ENCODE results near the gene TAOK3.

TAOK3 gene

GRCh38 chr12:118328486-118329330, 44.0 kb downstream of the TAOK3 start:
- H3K4me3 ChIP-seq (ENCODE audit: low read depth, low read length), result no peak overlapping the region
- no peak for DNase-seq (ENCODE audit: low read depth)
- TF ChIP-seq CTCF (IDR thresholded peaks at IDR 0.05; ENCODE audit: low read depth, low read length, missing control alignments), result no peak

GRCh38 chr12:118327391-118327790, 45.3 kb downstream of the TAOK3 start:
- no peak overlapping the region for H3K4me3 ChIP-seq (ENCODE audit: low read depth, low read length)
- DNase-seq (ENCODE audit: low read depth), result no peak
- TF ChIP-seq CTCF (IDR thresholded peaks at IDR 0.05; ENCODE audit: low read depth, low read length, missing control alignments), result no peak

- H3K4me3 ChIP-seq (ENCODE audit: low read depth, low read length), result no peak overlapping the region
- DNase-seq (ENCODE audit: low read depth), result no peak
- TF ChIP-seq CTCF (IDR thresholded peaks at IDR 0.05; ENCODE audit: low read depth, low read length, missing control alignments), result no peak
These were observed 45.7 kb downstream of the TAOK3 start for GRCh38 chr12:118326991-118327390.

GRCh38 chr12:118325081-118325480, 47.6 kb downstream of the TAOK3 start:
- H3K4me3 ChIP-seq (ENCODE audit: low read depth, low read length), result no peak overlapping the region
- no peak for TF ChIP-seq CTCF (IDR thresholded peaks at IDR 0.05; ENCODE audit: low read depth, low read length, missing control alignments)
- no peak for DNase-seq (ENCODE audit: low read depth)

- no peak overlapping the region for H3K4me3 ChIP-seq (ENCODE audit: low read depth, low read length)
- TF ChIP-seq CTCF (IDR thresholded peaks at IDR 0.05; ENCODE audit: low read depth, low read length, missing control alignments), result no peak
- no peak for DNase-seq (ENCODE audit: low read depth)
These were observed 53.1 kb downstream of the TAOK3 start for GRCh38 chr12:118319627-118320026.

GRCh38 chr12:118318744-118319143, 54.0 kb downstream of the TAOK3 start:
- no peak overlapping the region for H3K4me3 ChIP-seq (ENCODE audit: low read depth, low read length)
- TF ChIP-seq CTCF (IDR thresholded peaks at IDR 0.05; ENCODE audit: low read depth, low read length, missing control alignments), result no peak
- DNase-seq (ENCODE audit: low read depth), result no peak

- no peak overlapping the region for H3K4me3 ChIP-seq (ENCODE audit: low read depth, low read length)
- DNase-seq (ENCODE audit: low read depth), result no peak
- no peak for TF ChIP-seq CTCF (IDR thresholded peaks at IDR 0.05; ENCODE audit: low read depth, low read length, missing control alignments)
These were observed 55.0 kb downstream of the TAOK3 start for GRCh38 chr12:118317729-118318128.
